Activated CD8-positive, alpha-beta T cell treated with anti-CD3 and anti-CD28 coated beads for 36 hours (primary cell): ENCODE measurements around the gene EFHC1. TPM values are rescaled to one million over a fixed set of nuclear protein-coding genes. Genes with fewer than 3 reads are reported as not detected.

Experiments
- ATAC-seq: fragments of 200-7000 bp; cut with Tn5 transposase; one replicate; pipeline ENCODE4 v1.10.0; 2021; ENCODE audit warnings: mild to moderate bottlenecking, moderate library complexity
- CTCF ChIA-PET: fragments of 350-600 bp; sonication (Branson Sonifier 250); formaldehyde crosslinking; loops from one replicate; lab custom pipeline; 2021; ENCODE audit warnings: antibody characterized with exemption; lab: Charles Lee
- POLR2A ChIA-PET: fragments of 350-600 bp; sonication (Branson Sonifier 250); formaldehyde crosslinking; loops from one replicate; lab custom pipeline; 2021; ENCODE audit warnings: antibody characterized with exemption; lab: Charles Lee
- DNase-seq: peaks from one replicate; pipeline ENCODE4 v3.0.0-alpha.2; 2020
- H3K27ac Mint-ChIP-seq: one replicate; pipeline ENCODE4 v1.8.0; 2021; ENCODE audit warnings: mild to moderate bottlenecking, mixed read lengths
- H3K27me3 Mint-ChIP-seq: one replicate; pipeline ENCODE4 v1.8.0; 2021; ENCODE audit warnings: mixed read lengths
- H3K36me3 Mint-ChIP-seq: one replicate; pipeline ENCODE4 v1.8.0; 2021; ENCODE audit warnings: low read depth, mixed read lengths
- H3K4me1 Mint-ChIP-seq: one replicate; pipeline ENCODE4 v1.8.0; 2021; ENCODE audit warnings: low read depth, mixed read lengths
- H3K4me3 Mint-ChIP-seq: one replicate; pipeline ENCODE4 v1.8.0; 2021; ENCODE audit warnings: mild to moderate bottlenecking, moderate library complexity, mixed read lengths
- H3K9me3 Mint-ChIP-seq: one replicate; pipeline ENCODE4 v1.8.0; 2021; ENCODE audit warnings: mixed read lengths
- CTCF ChIP-seq: fragments of 200-600 bp; IDR thresholded peaks from one replicate; pipeline ENCODE4 v1.8.0; 2022; ENCODE audit warnings: antibody characterized with exemption, mild to moderate bottlenecking
- intact Hi-C: fragments of 100-400 bp; cut with micrococcal nuclease; formaldehyde crosslinking; loops from one replicate; pipeline ENCODE4 v1.10.0; 2022
- total RNA-seq, 2 experiments: library from RNA; stranded (reverse); gene quantifications; one replicate each; pipeline ENCODE4 v1.2.3, GENCODE V29; 2021

The EFHC1 gene
- total RNA-seq, 2 experiments from 2014 or later, result 1.9 to 2.1 TPM

- ATAC-seq (peak; percentile 61), DNase-seq (no peak)
- no peaks in the 10 kb centered on the region for H3K27me3 Mint-ChIP-seq
- intact Hi-C loops, result no loop called here
- CTCF ChIA-PET, result interaction anchor here (1.0 to 1.4 kb wide), 2 partner anchors 104 to 159 kb away, joined by 3 to 4 read pairs; no protein-coding TSS in a partner anchor
- peaks cover 2% of the 10 kb centered on the region for H3K4me1 Mint-ChIP-seq
- POLR2A ChIA-PET, result no interaction called here
- H3K27ac Mint-ChIP-seq, result no peak overlapping the region
- peaks cover 3% of the 10 kb centered on the region for H3K36me3 Mint-ChIP-seq
- H3K9me3 Mint-ChIP-seq, result peaks cover 3% of the 10 kb centered on the region
- H3K4me3 Mint-ChIP-seq, result no peak overlapping the region
- TF ChIP-seq CTCF, result no peak
These were observed 73.5 kb downstream of the EFHC1 start for GRCh38 chr6:52493669-52494068.

DNA sequence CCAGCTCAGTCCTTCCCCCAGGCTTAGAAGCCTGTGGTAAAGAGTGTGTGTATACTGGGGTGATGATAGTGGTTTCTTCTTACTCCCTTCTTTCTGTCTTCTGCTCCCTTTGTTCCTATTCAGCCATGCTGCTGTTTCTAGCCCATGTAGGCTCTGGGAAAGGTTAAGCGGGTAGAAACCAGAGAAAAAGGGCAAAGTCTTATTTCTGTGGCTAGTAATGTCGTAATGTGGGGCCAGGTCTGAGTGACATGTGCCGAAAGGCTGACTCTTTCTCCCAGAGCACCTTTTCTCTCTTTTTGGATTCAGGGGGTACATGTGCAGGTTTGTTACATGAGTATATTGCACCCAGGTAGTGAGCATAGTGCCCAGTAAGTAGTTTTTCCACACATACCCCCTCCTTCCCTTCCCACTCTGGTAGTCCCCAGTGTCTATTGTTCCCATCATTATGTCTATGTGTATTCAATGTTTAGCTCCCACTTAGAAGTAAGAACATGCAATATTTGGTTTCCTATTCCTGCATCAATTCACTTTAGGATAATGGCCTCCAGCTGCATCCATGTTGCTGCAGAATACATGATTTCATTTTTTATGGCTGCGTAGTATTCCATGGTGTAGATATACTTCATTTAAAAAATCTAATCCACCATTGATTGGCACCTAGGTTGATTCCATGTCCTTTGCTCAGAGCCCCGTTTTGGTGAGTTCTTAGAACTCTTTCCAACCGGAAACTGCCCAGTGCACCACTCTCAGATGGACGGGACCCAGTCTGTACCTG is 74.3 kb downstream of the EFHC1 start:
- Mint-ChIP-seq H3K4me1 (peaks cover 2% of the 10 kb centered on the region), H3K27ac (no peak overlapping the region), H3K9me3 (peaks cover 3% of the 10 kb centered on the region), H3K36me3 (peaks cover 3% of the 10 kb centered on the region), H3K4me3 (no peak overlapping the region), H3K27me3 (no peaks in the 10 kb centered on the region)
- CTCF ChIA-PET, result interaction anchor here (1.0 kb wide), 1 partner anchor 103 kb away, joined by 4 read pairs; no protein-coding TSS in a partner anchor
- no peak for TF ChIP-seq CTCF
- POLR2A ChIA-PET, result no interaction called here
- ATAC-seq (no peak), DNase-seq (no peak)
- intact Hi-C loops, result no loop called here

- no peak for ATAC-seq
- ChIA-PET POLR2A (interaction anchor here (0.8 kb wide), 1 partner anchor 154 kb away, joined by 4 read pairs; no protein-coding TSS in a partner anchor), CTCF (interaction anchor here (1.4 to 1.7 kb wide), 2 partner anchors 26 to 168 kb away, joined by 3 to 5 read pairs; no protein-coding TSS in a partner anchor)
- TF ChIP-seq CTCF, result no peak
- peaks cover 3% of the 10 kb centered on the region for H3K36me3 Mint-ChIP-seq
- no peak for DNase-seq
- intact Hi-C loops, result no loop called here
- H3K27me3 Mint-ChIP-seq, result no peaks in the 10 kb centered on the region
- peaks cover 3% of the 10 kb centered on the region for H3K9me3 Mint-ChIP-seq
- no peak overlapping the region for H3K27ac Mint-ChIP-seq
- H3K4me1 Mint-ChIP-seq, result peaks cover 2% of the 10 kb centered on the region
- no peak overlapping the region for H3K4me3 Mint-ChIP-seq
These were observed 75.8 kb downstream of the EFHC1 start for GRCh38 chr6:52495922-52496321.

DNA sequence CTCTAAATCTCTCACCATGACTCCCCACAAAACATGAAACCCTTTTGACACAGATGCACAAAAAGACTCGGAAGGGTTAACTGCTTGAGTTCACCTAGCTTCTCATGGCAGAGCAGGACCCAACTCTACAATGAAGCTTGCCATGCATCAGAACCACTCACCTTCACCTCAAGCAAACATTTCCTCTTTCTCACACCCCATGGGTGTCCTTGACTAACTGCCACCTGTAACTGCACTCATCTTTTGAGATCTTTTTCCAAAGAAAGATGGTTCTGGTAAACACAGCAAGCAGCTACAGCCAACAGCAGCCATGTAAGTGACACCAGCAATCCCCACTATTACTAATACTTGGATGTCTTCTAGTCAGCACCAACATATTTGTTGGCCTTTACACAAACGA is 76.5 kb downstream of the EFHC1 start:
- H3K9me3 Mint-ChIP-seq, result peaks cover 3% of the 10 kb centered on the region
- no peak for DNase-seq
- peaks cover 2% of the 10 kb centered on the region for H3K4me1 Mint-ChIP-seq
- H3K27me3 Mint-ChIP-seq, result no peaks in the 10 kb centered on the region
- no peak overlapping the region for H3K4me3 Mint-ChIP-seq
- H3K36me3 Mint-ChIP-seq, result peaks cover 3% of the 10 kb centered on the region
- ChIA-PET POLR2A (no interaction called here), CTCF (interaction anchor here (1.4 to 1.7 kb wide), 2 partner anchors 26 to 167 kb away, joined by 3 to 5 read pairs; no protein-coding TSS in a partner anchor)
- no peak overlapping the region for H3K27ac Mint-ChIP-seq
- no peak for ATAC-seq
- intact Hi-C loops, result no loop called here
- no peak for TF ChIP-seq CTCF
